Measurements from ENCODE around the gene ACAA2.

Gene ACAA2, protein sequence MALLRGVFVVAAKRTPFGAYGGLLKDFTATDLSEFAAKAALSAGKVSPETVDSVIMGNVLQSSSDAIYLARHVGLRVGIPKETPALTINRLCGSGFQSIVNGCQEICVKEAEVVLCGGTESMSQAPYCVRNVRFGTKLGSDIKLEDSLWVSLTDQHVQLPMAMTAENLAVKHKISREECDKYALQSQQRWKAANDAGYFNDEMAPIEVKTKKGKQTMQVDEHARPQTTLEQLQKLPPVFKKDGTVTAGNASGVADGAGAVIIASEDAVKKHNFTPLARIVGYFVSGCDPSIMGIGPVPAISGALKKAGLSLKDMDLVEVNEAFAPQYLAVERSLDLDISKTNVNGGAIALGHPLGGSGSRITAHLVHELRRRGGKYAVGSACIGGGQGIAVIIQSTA

DNA sequence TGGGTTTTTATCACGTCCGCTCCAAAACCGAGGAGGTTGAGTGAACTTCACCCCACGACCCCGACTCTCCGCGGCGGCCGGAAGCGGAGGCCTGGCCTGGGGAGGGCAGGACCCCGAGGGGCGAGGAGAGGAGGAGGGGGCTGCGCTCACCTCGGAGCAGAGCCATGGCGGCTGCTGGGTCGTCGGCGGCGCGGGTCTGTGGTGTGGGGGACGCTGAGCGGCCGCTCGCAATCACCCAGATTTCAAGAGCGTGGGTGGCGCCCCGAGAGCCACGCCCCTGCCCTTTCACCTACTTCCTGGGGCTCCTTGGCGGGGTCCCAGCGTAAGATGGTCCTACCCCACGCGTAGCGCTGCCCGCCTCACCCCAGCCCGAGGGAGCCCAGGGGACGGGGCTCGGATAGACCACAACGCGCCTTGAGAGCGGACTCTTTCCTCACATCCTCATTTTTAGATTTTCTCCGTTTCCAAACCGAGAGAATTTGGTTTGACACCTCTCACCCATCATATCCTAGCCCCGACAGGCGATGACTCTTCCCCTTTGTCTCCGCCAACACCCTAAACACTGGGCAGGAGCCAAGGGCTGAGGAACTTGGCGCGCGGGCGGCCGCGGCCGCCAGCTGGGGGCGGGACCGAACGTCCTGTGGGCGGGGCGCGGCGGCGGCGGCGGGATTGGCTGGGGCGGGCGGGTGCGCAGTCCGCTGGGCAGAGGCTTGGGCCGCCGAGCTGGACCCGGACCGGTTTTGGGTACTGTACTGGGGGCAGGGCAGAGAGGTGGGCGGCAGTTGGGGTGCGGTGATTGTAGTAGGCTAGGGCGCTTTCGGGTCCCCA lies at the start of gene ACAA2:
Gene ACAA2, minus strand, starts transcription at position 215 of the 828 bp plus-strand sequence. Its CDS starts 49 bp downstream, at position 166.
- DNase-seq (ENCODE audit: low read depth in 2 of 2, low spot score in 1 of 2) = peak; percentile 54 to 65

DNA sequence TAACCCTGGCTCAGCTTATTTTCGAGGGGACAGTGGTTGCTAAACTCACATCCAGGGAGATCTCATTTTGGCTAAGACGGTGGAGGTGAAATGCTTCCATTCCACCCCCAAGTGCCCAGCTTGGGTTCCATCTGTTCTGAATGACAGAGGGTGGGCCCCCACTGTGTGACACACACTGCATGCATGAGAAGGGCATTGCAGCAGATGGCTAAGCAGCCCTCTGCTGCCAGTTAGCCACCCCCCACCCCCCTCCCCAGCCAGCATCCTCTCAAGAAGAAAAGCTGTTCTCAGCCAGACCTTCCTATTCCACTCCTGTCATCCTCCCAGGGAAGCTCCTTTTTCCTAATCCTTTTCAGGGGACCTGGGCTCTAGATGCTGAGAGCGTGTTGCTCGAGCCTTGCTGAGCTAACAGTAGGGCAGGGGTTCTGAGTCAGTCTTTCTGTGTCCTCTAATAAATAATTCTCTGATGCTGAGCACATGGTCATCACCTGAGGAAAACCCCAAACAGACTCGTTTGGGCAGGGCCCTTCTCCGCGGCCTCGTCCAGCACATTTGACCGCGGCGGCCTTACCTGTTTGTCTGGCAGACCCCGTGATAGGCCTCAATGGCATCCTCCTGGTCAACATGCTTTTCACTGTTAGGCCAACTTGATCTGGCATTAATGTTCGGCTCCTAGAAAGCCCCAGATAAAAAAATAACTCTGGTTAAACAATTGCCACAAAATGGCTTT lies 49.5 kb upstream of the ACAA2 start:
- DNase-seq (ENCODE audit: low read depth in 2 of 2, low spot score in 1 of 2) = no peak

DNA sequence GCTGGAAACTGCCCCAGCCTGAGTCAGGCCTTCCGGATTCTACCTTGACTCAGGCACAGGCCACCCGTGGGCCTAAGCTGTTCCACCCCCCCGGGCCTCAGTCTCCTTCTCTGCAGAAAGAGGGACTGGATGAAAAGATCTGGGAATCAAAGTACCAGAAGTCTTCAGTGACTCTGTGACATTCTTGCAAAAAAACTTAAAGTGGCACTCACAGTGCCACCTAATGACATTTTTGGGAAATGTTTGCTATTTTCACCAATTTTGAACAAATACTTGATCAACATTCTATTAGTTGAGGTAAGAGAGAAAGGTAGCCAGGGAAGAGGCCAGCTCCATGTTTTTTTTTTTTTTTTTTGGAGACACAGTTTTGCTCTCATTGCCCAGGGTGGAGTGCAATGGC lies 48.3 kb upstream of the ACAA2 start:
- DNase-seq (ENCODE audit: low read depth in 2 of 2, low spot score in 1 of 2) = no peak

DNA sequence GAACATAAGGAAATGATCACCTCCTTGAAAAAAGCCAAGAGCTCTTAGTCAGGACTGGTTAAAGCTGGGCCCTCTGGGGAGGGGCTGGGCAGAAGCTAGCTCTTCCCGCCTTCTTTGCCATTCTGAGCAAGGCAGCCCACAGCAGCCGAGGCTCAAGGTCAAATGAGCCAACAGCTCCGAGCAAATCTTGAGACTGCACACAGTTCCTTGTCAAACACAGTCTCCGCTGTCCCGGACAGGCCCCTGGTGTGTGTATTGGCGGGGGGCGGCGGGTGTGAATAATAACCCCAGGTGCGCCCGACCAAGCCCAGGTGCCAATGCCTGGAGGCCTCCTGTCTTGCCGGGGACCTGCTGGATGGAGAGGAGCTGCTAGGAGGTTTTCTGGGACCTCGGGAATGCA lies 46.4 kb upstream of the ACAA2 start:
- no peak for DNase-seq (ENCODE audit: low read depth in 2 of 2, low spot score in 1 of 2)

DNA sequence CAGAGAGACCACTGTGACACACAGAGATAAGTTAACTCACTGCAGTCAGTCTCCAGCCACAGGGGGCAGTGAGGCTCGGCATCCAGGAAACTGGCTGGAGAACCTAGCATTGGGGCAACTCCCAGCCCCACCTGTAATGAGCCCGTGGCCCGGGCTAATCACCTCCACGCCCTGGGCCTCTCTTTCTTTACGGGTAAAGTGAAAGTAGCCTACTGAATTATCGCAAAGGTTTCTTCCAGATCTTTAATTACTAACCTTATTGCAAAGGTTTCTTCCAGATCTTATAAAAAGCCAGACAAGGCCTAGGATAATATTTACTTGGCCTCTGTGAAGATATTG lies 45.7 kb upstream of the ACAA2 start:
- DNase-seq (ENCODE audit: low read depth in 2 of 2, low spot score in 1 of 2) = no peak

DNA sequence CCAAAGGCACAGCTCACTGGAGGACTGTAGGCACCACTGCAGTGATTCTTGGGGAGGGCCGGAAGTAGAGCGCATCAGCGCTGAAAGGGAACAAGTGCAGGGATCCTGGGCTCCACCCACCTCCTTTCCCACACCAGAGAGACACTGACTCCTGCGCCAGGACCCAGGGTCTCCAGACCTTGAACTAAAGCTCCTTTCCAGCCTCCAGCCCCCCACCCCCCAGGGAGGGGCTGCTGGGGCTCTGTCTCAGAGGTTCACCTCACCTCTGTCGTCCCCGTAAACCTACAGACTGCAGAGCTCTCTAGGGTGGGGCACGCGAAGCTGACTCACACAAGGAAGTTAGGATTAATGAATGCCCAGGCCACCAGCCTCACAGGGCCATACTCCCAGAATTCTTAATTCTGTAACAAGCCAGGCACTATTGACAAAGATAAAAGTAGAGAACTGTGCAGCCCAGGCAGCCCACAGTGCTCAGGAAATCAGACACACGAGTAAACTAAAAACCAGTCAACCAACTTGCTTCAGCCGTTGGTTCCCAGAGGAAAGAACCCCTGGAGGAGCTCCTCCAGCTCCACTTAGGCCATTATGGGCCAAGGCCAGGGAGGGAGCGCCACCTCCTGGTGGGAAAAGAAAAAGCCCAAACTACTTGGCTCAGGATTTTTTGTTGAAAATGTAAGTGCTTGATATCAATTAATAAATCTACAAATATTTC lies 45.1 kb upstream of the ACAA2 start:
- DNase-seq (ENCODE audit: low read depth in 2 of 2, low spot score in 1 of 2) = peak; percentile 6 to 34

DNA sequence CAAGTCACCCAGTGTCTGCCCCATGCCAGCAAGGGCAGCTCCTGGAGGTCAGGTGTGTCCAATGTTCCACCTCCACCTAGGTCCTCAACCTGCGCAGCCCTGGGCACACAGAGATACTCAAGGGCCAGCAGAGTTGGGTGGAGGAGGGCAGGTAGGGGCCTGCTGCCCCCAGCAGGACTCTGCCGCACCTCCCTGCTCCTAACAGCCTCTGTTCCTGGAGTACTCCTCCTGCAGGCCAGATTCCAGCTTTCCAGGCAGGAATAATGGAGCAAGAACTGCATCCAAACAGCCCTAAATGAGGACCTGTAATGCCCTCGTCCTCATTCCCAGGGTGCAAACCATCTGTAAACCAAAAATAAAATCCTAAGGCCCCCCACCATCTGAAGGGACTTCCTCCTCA lies 44.4 kb upstream of the ACAA2 start:
- DNase-seq (ENCODE audit: low read depth in 2 of 2, low spot score in 1 of 2) = no peak

DNA sequence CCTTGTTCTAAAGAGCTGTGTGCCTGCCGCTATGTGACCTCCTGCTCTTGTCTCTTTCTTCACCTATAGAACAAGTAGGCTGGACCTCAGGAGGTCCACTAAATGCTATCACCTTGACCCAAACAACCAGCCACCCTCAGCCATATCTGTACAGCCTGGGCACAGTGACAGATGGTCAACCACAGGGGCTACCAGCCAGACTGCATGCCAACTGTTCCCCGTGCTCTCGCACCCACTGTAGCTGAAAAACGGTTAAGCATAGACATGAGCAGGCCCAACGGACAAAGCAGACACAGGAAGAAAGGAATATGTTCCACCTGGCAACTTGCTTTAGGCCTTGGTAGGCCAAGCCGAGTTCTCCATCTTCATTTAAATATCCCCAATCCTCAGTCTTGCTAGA lies 43.2 kb upstream of the ACAA2 start:
- DNase-seq (ENCODE audit: low read depth in 2 of 2, low spot score in 1 of 2) = no peak

DNA sequence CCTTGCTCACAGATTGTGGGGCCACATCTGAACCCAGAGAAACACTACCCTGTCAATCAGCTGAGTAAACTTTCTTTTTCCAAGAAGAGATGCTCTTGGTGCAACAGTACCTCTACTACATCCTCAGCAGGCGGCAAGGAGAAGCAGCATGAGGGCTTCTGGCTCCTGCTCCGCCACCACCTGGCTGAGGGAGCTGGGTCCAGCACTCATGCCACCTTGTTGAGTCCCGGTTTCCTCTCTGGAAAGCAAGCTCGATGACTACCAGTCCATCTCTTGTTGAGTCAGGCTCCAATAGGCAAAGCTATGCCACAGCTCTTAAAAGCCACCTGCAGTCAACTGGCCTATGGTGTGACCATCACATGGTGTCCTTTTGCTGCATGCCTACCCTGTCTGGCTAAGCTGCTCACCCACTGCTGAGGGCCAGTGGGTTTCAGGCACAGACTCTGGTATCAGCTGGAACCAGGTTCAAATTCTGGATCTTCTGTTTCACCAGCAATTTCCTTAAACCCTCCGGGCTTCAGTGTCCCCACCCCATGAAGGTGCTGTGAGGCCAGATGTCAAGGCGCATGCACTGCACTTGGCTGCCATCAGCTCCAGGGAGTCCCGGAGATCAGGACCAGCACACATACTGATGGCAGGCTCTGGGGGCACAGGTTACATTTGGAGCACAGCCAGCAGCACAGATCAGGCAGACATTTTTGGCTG lies 42.5 kb upstream of the ACAA2 start:
- DNase-seq (ENCODE audit: low read depth in 2 of 2, low spot score in 1 of 2) = no peak

DNA sequence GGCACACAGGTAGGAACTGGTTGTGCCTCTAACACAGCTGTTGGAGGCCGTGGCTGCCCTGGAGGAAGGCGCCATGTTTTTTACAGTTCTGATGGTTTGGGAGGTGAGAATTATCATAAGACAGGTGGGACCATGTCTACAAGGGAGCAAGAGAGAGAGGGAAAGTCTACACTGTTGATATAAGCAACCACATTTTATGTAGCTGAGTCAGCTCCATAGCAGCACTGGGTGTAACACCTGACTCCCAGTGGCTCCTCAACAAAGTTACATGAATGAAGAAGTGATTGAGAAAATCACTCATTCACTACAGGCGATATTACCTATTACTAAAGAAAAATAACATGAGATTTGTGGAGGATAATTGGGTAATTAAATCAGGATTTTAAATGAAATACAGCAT lies 41.3 kb upstream of the ACAA2 start:
- DNase-seq (ENCODE audit: low read depth in 2 of 2, low spot score in 1 of 2) = no peak

DNA sequence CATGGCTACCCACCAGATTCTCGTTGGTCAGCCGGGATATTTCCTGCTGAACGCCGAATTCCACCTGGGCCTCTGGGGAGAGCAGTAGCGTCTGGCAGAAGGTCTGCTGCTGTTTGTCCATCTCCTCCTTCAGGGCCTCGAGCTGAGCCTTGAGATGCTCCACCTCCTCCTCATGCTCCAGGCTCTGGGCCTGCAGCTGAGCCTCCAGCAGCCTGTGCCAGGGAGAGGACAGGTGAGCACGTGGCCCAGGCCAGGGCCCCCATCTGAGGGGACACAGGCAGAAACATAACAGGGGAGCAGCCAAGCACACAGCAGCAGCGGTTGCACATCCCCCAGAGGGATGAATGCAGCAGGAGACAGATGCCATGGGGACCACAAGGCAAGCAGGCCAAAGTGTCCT lies 40.1 kb upstream of the ACAA2 start:
- DNase-seq (ENCODE audit: low read depth in 2 of 2, low spot score in 1 of 2) = no peak

DNA sequence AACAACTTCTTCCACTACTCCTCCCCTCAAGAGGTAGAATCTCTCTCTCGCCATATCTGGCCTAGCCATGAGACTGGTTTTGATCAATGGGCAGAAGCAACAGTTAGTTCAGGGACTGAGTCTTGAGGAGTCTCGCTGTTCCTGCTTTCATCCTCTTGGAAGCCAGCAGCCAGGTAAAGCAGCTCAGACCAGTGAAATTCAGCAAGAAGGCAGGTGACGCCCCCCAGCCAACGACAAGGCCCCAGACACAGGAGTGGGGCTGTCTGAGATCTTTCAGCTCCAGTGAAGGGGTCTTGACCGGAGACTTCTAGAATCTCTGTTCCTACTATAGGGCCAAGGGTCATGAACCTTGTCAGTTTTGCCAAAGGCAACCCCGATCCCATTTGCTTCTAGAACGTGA lies 39.7 kb upstream of the ACAA2 start:
- no peak for DNase-seq (ENCODE audit: low read depth in 2 of 2, low spot score in 1 of 2)

DNA sequence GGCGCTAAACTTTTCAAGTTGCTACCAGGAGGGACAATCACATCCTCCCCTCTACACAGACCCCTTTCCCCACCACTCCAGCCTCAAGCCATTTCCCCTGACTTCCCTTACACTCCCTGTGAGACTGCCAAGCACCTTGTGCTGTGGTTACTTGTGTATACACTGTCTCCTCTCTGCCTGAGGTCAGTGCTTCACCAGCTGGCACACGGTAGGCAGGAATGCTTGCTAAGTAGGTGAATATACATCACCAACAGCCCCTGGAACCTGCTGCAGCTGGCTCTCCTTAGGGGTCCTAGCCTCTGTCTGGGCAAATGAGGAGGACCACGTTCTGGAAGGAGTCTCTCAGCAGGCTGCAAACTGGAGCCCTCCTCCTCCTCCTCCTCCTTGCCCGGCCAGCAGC lies 38.3 kb upstream of the ACAA2 start:
- no peak for DNase-seq (ENCODE audit: low read depth in 2 of 2, low spot score in 1 of 2)

DNA sequence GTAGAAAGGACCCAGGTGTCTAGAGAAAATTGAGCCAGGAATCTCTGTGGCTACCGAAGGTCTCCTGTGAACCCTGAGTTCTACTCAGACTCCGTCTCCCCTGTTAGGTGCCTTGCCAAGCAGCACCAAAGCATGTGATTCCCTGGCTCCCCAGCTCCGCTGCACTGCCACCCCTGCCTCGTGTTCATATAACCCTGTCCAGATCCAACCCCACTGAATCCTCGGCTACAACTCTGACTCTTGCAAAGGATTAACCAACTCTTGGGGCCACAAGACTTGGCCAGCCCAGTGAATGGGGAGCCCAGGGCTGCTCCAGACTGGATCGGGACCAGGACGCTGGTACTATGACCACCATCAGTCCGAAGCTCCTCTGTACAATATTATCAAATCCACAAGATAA lies 37.3 kb upstream of the ACAA2 start:
- DNase-seq (ENCODE audit: low read depth in 2 of 2, low spot score in 1 of 2) = no peak

DNA sequence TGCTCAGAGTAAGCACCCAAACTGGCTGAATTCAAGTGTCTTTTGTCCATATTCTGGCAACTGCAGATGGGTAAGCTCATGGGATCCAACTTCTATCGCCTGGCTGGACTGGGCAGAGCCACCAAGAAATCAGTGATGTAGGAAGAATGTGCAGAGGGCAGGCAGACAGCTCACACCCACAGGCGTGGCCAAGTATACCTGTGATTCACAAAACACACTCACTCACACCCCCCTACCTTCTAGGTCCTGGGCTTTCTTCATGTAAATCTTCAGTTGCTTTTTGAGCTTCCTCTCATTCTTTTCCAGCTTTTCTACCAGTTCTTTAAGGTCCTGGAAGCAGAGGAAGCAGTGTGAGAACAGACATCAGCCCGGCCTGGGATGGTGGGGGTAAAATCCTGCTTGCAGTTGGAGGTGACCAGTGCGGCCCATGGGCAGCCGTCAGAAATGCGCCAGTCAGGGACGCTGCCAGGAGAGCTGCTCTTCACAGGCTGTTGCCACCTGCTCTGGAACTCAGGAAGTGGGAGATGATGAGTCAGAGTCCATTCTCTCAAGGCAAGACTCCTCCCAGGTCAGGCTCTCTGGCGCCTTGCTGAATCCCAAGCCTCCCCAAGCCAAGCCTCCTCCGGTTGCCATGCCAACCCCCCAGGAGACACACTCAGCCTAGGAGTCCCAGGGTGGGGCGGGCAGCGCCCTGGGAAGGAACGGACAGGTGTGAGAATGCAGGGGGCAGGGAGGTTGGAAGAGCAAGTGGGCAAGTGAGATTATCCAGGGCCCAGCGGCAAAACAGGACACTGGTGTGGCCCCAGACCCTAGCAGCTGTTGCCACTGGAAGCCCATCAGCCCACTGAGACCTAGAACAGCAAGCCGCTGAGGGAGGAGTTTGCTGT lies 36.2 kb upstream of the ACAA2 start:
- DNase-seq (ENCODE audit: low read depth in 2 of 2, low spot score in 1 of 2) = no peak

DNA sequence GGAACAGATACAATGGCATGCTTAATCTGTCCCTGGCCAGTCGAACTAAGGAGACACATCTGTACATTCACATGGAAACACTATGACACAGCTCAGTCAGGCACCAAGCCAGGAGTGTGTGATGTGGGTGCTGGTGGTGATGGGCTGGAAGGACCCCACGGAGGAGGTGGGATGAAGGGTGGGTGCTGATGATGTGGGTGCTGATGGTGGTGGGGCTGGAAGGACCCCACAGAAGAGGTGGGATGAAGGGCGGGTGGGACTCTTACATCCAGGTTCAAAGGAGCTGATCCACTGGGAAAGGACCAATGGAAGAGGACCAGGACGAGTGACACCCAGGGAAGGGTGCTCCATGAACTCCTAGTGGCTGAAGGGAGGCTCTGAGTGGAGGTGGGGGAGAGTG lies 34.8 kb upstream of the ACAA2 start:
- DNase-seq (ENCODE audit: low read depth in 2 of 2, low spot score in 1 of 2) = no peak

DNA sequence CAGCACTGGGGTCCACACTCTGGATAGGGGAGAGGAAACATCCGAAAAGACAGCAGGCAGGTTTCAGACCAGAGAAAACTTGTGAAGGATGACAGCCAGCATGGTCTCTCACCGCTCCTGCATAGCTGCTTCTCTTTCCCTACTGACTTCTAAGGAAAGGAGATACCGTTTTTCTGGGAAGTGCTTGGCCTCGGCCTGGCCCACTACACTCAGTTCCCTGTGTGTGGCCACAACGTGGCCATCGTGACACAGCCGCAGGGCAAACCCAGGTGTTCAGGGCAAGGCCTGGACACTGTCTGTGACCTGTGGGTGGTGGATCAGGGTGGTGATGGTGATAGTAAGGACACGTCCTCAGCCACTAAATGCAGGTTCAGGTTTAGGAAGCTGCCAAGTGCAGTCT lies 34.2 kb upstream of the ACAA2 start:
- no peak for DNase-seq (ENCODE audit: low read depth in 2 of 2, low spot score in 1 of 2)

DNA sequence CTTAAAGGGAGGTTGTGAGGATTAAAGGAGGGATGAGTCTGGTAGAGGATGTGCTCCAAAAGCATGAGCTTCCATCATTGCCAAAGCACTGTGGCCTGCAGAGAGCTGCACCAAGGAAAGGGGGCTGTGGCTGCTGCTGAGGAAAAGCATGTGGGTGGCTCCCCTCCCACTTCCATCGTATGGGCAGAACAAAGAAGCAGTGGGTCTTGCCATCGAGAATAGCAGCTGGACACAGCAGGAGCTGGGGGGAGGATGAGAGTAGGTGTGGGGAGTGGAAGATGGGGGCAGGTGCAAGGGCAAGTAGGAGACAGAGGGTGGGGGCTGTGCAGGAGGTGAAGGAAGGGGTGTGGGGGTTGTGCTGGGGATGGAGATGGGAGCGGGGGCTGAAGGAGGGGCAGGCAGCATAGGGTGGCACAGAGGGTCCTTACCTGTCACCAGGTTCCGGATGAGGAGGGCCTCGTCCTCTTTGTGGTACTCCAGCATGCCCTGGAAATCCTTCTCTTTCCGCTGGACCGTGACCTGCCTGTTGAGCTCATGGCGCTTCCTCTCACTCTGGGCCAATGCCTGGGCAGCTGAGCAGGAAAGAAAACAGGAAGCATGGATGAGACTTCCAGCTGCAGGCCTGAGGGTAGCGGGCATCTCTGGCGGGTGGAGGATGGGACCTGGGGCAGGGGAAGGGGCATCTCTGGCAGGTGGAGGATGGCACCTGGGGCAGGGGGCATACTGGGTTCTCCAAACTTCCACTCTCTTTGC lies 33.6 kb upstream of the ACAA2 start:
- no peak for DNase-seq (ENCODE audit: low read depth in 2 of 2, low spot score in 1 of 2)

DNA sequence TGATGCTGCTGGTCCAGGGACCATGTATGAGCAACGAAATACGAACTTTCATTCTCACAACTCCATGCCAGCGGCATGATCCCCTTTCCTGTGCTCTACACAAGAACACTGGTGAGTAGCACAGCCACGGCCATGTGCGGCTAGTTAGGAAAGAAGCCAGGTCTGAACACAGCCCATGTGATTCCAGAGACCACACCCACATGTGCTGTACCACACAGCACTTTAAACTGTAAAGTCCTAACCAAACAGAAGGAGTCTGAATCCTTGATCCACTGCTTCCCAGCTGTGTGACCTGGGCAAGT lies 33.0 kb upstream of the ACAA2 start:
- DNase-seq (ENCODE audit: low read depth in 2 of 2, low spot score in 1 of 2) = no peak

Measured in stimulated activated CD8-positive, alpha-beta memory T cell treated with anti-CD3 and anti-CD28 coated beads, Interleukin-4, amount 100 ng/mL, for 1 hour (primary cell).